Astrocyte of the spinal cord (primary cell): ENCODE results near the gene SLC24A4.

ENCODE experiments used
- DNase-seq: peaks from one replicate; pipeline ENCODE4 v3.0.0; 2011; ENCODE audit warnings: low read depth, low spot score
- H3K4me3 ChIP-seq: 2 replicates; pipeline ENCODE4 v1.5.1; 2011; ENCODE audit warnings: low read depth, mild to moderate bottlenecking, low read length, moderate library complexity
- CTCF ChIP-seq: IDR thresholded peaks from 2 replicates; pipeline ENCODE4 v1.5.1; 2012; ENCODE audit warnings: low read depth, mild to moderate bottlenecking, low read length, inconsistent platforms
- in situ Hi-C: cut with HindIII; loops from 2 replicates; pipeline ENCODE4 v1.10.0; 2017; ENCODE audit warnings: low sequenced_read_pairs

The SLC24A4 gene

GRCh38 chr14:92519246-92520101, 196.5 kb downstream of the SLC24A4 start:
- in situ Hi-C loops, result no loop called here
- no peak overlapping the region for H3K4me3 ChIP-seq
- no peak for DNase-seq
- TF ChIP-seq CTCF, result no peak

GRCh38 chr14:92520102-92521057, 197.4 kb downstream of the SLC24A4 start:
- DNase-seq, result no peak
- in situ Hi-C loops, result no loop called here
- no peak for TF ChIP-seq CTCF
- no peak overlapping the region for H3K4me3 ChIP-seq

- in situ Hi-C loops, result no loop called here
- no peak for DNase-seq
- no peak overlapping the region for H3K4me3 ChIP-seq
- TF ChIP-seq CTCF, result no peak
Observed at GRCh38 chr14:92521058-92521415, 198.1 kb downstream of the SLC24A4 start.

GRCh38 chr14:92523752-92524151, 200.8 kb downstream of the SLC24A4 start:
- no peak overlapping the region for H3K4me3 ChIP-seq
- no peak for DNase-seq
- in situ Hi-C loops, result no loop called here
- TF ChIP-seq CTCF, result no peak

- in situ Hi-C loops, result no loop called here
- DNase-seq, result no peak
- no peak overlapping the region for H3K4me3 ChIP-seq
Observed at GRCh38 chr14:92524602-92525185, 201.7 kb downstream of the SLC24A4 start.

More at GRCh38 chr14:92524602-92525185, 201.7 kb downstream of the SLC24A4 start:
- no peak for TF ChIP-seq CTCF
